HEK293 (cell line): ENCODE data around the gene AP3B1.

Experiments used
- BCL11A ChIP-seq: fragments of 450-650 bp; formaldehyde crosslinking; IDR thresholded peaks from 2 replicates; pipeline ENCODE4 v1.5.1; 2016; ENCODE audit warnings: low read depth, missing biosample characterization, missing genetic modification characterization
- BCL6B ChIP-seq: fragments of 450-650 bp; formaldehyde crosslinking; IDR thresholded peaks from 2 replicates; pipeline ENCODE4 v1.5.1; 2017; ENCODE audit warnings: missing biosample characterization, missing genetic modification characterization
- ELK4 ChIP-seq: IDR thresholded peaks from 2 replicates; pipeline ENCODE4 v1.6.1; 2011; ENCODE audit warnings: mild to moderate bottlenecking, low read depth, low read length, borderline replicate concordance
- GLI2 ChIP-seq: fragments of 450-650 bp; formaldehyde crosslinking; IDR thresholded peaks from 2 replicates; pipeline ENCODE4; 2017; ENCODE audit warnings: missing biosample characterization, missing genetic modification characterization, low read depth, borderline replicate concordance
- INSM2 ChIP-seq: fragments of 450-650 bp; formaldehyde crosslinking; IDR thresholded peaks from 2 replicates; pipeline ENCODE4 v1.5.1; 2016; ENCODE audit warnings: missing biosample characterization, missing genetic modification characterization
- MZF1 ChIP-seq: fragments of 450-650 bp; formaldehyde crosslinking; IDR thresholded peaks from 2 replicates; pipeline ENCODE4 v1.5.1; 2017; ENCODE audit warnings: missing biosample characterization, missing genetic modification characterization, borderline replicate concordance
- PRDM1 ChIP-seq: fragments of 450-650 bp; formaldehyde crosslinking; IDR thresholded peaks from 2 replicates; pipeline ENCODE4; 2016; ENCODE audit warnings: missing biosample characterization, missing genetic modification characterization
- PRDM10 ChIP-seq: fragments of 450-650 bp; formaldehyde crosslinking; IDR thresholded peaks from 2 replicates; pipeline ENCODE4 v1.5.1; 2016; ENCODE audit warnings: missing biosample characterization, missing genetic modification characterization
- SP7 ChIP-seq: fragments of 450-650 bp; formaldehyde crosslinking; IDR thresholded peaks from 2 replicates; pipeline ENCODE4 v1.5.1; 2016; ENCODE audit warnings: missing biosample characterization, missing genetic modification characterization
- ZBTB10 ChIP-seq: fragments of 450-650 bp; formaldehyde crosslinking; IDR thresholded peaks from 2 replicates; pipeline ENCODE4 v1.5.1; 2016; ENCODE audit warnings: missing biosample characterization, missing genetic modification characterization
- ZBTB48 ChIP-seq: fragments of 450-650 bp; formaldehyde crosslinking; IDR thresholded peaks from 2 replicates; pipeline ENCODE4 v1.5.1; 2016; ENCODE audit warnings: missing biosample characterization, missing genetic modification characterization
- ZIC2 ChIP-seq: fragments of 450-650 bp; formaldehyde crosslinking; IDR thresholded peaks from 2 replicates; pipeline ENCODE4 v1.5.1; 2016; ENCODE audit warnings: missing biosample characterization, missing genetic modification characterization
- ZNF133 ChIP-seq: fragments of 450-650 bp; formaldehyde crosslinking; IDR thresholded peaks from 2 replicates; pipeline ENCODE4 v1.5.1; 2016; ENCODE audit warnings: missing biosample characterization, missing genetic modification characterization
- ZNF146 ChIP-seq: fragments of 450-650 bp; formaldehyde crosslinking; IDR thresholded peaks from 2 replicates; pipeline ENCODE4 v1.5.1; 2016; ENCODE audit warnings: missing biosample characterization, missing genetic modification characterization
- ZNF16 ChIP-seq: fragments of 450-650 bp; formaldehyde crosslinking; IDR thresholded peaks from 2 replicates; pipeline ENCODE4 v1.5.1; 2016; ENCODE audit warnings: low read depth, missing biosample characterization, missing genetic modification characterization
- ZNF18 ChIP-seq: fragments of 450-650 bp; formaldehyde crosslinking; IDR thresholded peaks from 2 replicates; pipeline ENCODE4 v1.5.1; 2016; ENCODE audit warnings: missing biosample characterization, missing genetic modification characterization
- ZNF19 ChIP-seq: fragments of 450-650 bp; formaldehyde crosslinking; IDR thresholded peaks from 2 replicates; pipeline ENCODE4; 2016; ENCODE audit warnings: missing biosample characterization, missing genetic modification characterization, low read depth
- ZNF23 ChIP-seq: fragments of 450-650 bp; formaldehyde crosslinking; IDR thresholded peaks from 2 replicates; pipeline ENCODE4 v1.5.1; 2016; ENCODE audit warnings: missing biosample characterization, missing genetic modification characterization, borderline replicate concordance
- ZNF324 ChIP-seq: fragments of 450-650 bp; formaldehyde crosslinking; IDR thresholded peaks from 2 replicates; pipeline ENCODE4 v1.5.1; 2016; ENCODE audit warnings: missing biosample characterization, missing genetic modification characterization
- ZNF518A ChIP-seq: fragments of 450-650 bp; formaldehyde crosslinking; conservative IDR thresholded peaks from 2 replicates; pipeline ENCODE4 v1.5.1; 2016; ENCODE audit warnings: low read depth, missing biosample characterization, missing genetic modification characterization
- ZNF677 ChIP-seq: fragments of 450-650 bp; IDR thresholded peaks from 2 replicates; pipeline ENCODE4 v1.5.0; 2018; ENCODE audit warnings: missing biosample characterization, mild to moderate bottlenecking, missing genetic modification characterization, moderate library complexity
- ZNF776 ChIP-seq: fragments of 450-650 bp; formaldehyde crosslinking; IDR thresholded peaks from 2 replicates; pipeline ENCODE4 v1.5.0; 2017; ENCODE audit warnings: missing biosample characterization, missing genetic modification characterization, borderline replicate concordance

Gene AP3B1

GRCh38 chr5:77994943-77995342 lies 299.6 kb downstream of the AP3B1 start (continued):
- TF ChIP-seq ZNF518A (tag by site-specific recombination) (no peak), SP7 (tag by site-specific recombination) (no peak; the same call in 1 of the 2 replicates), BCL11A (tag by site-specific recombination) (peak; percentile 86), PRDM10 (tag by site-specific recombination) (0 out of 2 replicates have a peak, but pooled peaks have one; percentile 8), ZNF19 (tag by site-specific recombination) (no peak), ZBTB10 (tag by site-specific recombination) (no peak), GLI2 (tag by site-specific recombination) (peak; percentile 77; the same call in 1 of the 2 replicates), BCL6B (tag by site-specific recombination) (peak; percentile 34; the same call in 1 of the 2 replicates), ZNF776 (tag by site-specific recombination) (no peak), INSM2 (tag by site-specific recombination) (0 out of 2 replicates have a peak, but pooled peaks have one; percentile 15), ZIC2 (tag by site-specific recombination) (no peak), ZNF133 (tag by site-specific recombination) (no peak), ZNF677 (tag by site-specific recombination) (no peak), PRDM1 (no peak), ZNF18 (tag by site-specific recombination) (peak; percentile 27; the same call in 1 of the 2 replicates), ZNF324 (tag by site-specific recombination) (no peak), MZF1 (tag by site-specific recombination) (no peak), ZNF23 (no peak), ELK4 (no peak), ZNF146 (no peak), ZNF16 (tag by site-specific recombination) (no peak), ZBTB48 (no peak)
